Transverse colon (tissue), 3 donors: ENCODE measurements around the gene P4HA1.
"Not testable (repeated sequence)": the region's sequence is repeated elsewhere in the genome, so short reads cannot be mapped to it uniquely, and the experiment has no call there.

Experiments used
- EP300 ChIP-seq: sonication (generic); formaldehyde crosslinking; IDR thresholded peaks from one replicate; pipeline ENCODE4 v1.6.1; 2017; ENCODE audit warnings: antibody characterized with exemption, low read depth
- POLR2A ChIP-seq: fragments of 450-650 bp; IDR thresholded peaks from one replicate; pipeline ENCODE4 v1.6.1; 2016; ENCODE audit warnings: antibody characterized with exemption, mild to moderate bottlenecking, moderate library complexity
- TF ChIP-seq, protein P1 (sequence below), 5 experiments: fragments of 200-600 bp in 3 of 5; fragments of 450-650 bp in 2 of 5; sonication (generic) in 3 of 5; IDR thresholded peaks; 1 replicate in 2 of 5; 2 replicates in 3 of 5; pipeline ENCODE4 v1.5.1; 2016 to 2017; ENCODE audit warnings: antibody characterized with exemption in 5 of 5, inconsistent platforms in 3 of 5, mild to moderate bottlenecking in 2 of 5, moderate library complexity in 1 of 5

DNA sequence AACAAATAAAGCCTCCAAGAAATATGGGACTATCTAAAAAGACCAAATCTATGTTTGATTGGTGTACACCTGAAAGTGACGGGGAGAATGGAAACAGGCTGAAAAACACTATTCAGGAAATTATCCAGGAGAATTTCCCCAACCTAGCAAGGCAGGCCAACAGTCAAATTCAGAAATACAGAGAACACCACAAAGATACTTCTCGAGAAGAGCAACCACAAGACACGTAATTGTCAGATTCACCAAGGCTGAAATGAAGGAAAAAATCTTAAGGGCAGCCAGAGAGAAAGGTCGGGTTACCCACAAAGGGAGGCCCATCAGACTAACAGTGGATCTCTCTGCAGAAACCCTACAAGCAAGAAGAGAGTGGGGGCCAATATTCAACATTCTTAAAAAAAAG lies 73.7 kb downstream of the P4HA1 start:
- TF ChIP-seq, protein P1, sequence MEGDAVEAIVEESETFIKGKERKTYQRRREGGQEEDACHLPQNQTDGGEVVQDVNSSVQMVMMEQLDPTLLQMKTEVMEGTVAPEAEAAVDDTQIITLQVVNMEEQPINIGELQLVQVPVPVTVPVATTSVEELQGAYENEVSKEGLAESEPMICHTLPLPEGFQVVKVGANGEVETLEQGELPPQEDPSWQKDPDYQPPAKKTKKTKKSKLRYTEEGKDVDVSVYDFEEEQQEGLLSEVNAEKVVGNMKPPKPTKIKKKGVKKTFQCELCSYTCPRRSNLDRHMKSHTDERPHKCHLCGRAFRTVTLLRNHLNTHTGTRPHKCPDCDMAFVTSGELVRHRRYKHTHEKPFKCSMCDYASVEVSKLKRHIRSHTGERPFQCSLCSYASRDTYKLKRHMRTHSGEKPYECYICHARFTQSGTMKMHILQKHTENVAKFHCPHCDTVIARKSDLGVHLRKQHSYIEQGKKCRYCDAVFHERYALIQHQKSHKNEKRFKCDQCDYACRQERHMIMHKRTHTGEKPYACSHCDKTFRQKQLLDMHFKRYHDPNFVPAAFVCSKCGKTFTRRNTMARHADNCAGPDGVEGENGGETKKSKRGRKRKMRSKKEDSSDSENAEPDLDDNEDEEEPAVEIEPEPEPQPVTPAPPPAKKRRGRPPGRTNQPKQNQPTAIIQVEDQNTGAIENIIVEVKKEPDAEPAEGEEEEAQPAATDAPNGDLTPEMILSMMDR (IDR thresholded peaks at IDR 0.05): not testable (repeated sequence)
- not testable (repeated sequence) for TF ChIP-seq EP300, POLR2A
